ENCODE data around the gene KCNMB2. TPM values are rescaled to one million over a fixed set of nuclear protein-coding genes. Genes with fewer than 3 reads are reported as not detected.

KCNMB2 gene
- total RNA-seq, 2 experiments from 2014 or later = not detected

DNA sequence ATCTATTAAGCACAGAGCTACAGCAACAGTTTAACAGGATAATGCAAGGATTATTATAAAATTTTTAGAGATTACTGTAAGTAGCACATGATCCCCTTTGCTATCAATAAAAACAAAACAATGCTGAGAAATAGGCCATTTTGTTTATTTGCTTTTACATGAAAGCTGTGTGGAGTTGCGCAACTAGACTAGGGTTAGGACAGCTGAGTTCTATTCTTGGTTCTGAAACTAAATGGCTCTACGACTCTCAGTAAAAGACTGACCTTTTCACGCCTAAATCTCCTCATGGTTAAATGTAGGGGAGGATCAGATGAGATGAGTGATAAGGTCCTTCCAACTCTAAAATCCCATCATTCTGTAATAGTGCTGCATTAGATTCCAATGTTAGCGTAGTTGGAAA lies 25.0 kb downstream of the KCNMB2 start:
- H3K27ac Mint-ChIP-seq = no peak overlapping the region
- H3K36me3 Mint-ChIP-seq (ENCODE audit: low read depth) = no peaks in the 10 kb centered on the region
- H3K9me3 Mint-ChIP-seq = no peaks in the 10 kb centered on the region
- peaks cover 8% of the 10 kb centered on the region for H3K27me3 Mint-ChIP-seq (ENCODE audit: low read depth)
- no peak for DNase-seq
- CTCF ChIA-PET = no interaction called here
- no peaks in the 10 kb centered on the region for H3K4me1 Mint-ChIP-seq (ENCODE audit: low read depth)
- H3K4me3 Mint-ChIP-seq = no peak overlapping the region
- intact Hi-C loops (cut with micrococcal nuclease) = no loop called here

DNA sequence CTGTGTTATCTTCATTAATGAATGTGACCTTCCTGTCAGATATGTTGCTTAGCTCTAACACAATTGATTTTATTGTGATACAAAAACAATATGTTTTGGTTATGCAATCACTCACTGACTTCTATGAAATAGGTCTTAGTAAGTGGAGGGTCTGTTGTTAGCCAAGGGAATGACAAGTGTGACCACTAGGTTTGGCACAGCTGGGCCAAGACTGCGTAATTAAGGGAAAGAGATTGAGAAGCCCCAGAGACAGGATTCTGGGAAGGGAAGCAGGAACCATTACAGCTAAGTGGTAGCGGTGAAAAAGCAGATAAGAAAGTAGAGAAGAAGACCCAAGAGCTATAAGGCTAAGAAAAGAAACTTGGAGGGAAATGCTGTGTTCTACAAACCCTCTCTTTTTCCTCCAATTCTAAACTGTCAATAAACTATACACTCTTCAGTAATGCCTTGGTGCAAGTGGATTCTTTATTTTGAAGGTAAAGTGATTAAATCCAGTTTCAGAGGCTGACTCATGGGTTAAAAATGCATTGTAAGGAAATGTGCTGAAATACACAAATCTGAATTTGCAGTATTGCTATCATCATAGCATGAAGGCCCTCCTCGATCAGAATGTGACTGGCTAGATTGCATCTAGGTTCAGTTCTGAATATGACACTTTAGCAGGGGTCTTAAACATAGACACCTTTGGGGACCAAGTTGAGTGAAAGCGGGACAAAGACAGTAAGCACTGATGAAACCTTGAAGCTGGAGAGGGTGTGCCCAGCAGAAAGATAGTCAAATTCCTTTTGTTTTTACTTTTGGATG lies 26.1 kb downstream of the KCNMB2 start:
- no peak for DNase-seq
- Mint-ChIP-seq H3K27ac (no peak overlapping the region), H3K36me3 (ENCODE audit: low read depth) (no peaks in the 10 kb centered on the region), H3K4me1 (ENCODE audit: low read depth) (no peaks in the 10 kb centered on the region), H3K4me3 (no peak overlapping the region), H3K9me3 (no peaks in the 10 kb centered on the region), H3K27me3 (ENCODE audit: low read depth) (peaks cover 8% of the 10 kb centered on the region)
- intact Hi-C loops (cut with micrococcal nuclease) = no loop called here
- CTCF ChIA-PET = no interaction called here

DNA sequence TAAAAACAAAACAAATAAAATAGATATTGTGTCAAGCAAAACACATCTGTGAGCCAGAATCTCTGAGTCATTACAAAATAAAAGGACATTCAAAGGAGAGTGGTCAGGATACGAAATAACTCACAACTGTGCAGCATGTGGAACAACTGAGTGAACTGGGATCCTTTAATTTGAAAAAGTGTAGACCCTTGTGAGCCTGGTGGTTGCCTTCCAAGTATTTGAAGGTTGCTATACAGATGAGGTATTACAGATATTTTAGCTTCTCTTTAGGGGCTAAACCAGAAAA lies 26.7 kb downstream of the KCNMB2 start:
- H3K36me3 Mint-ChIP-seq (ENCODE audit: low read depth) = no peaks in the 10 kb centered on the region
- no peak overlapping the region for H3K4me3 Mint-ChIP-seq
- peaks cover 8% of the 10 kb centered on the region for H3K27me3 Mint-ChIP-seq (ENCODE audit: low read depth)
- no peak for DNase-seq
- no peak overlapping the region for H3K27ac Mint-ChIP-seq
- no peaks in the 10 kb centered on the region for H3K4me1 Mint-ChIP-seq (ENCODE audit: low read depth)
- intact Hi-C loops (cut with micrococcal nuclease) = no loop called here
- no peaks in the 10 kb centered on the region for H3K9me3 Mint-ChIP-seq
- CTCF ChIA-PET = no interaction called here

DNA sequence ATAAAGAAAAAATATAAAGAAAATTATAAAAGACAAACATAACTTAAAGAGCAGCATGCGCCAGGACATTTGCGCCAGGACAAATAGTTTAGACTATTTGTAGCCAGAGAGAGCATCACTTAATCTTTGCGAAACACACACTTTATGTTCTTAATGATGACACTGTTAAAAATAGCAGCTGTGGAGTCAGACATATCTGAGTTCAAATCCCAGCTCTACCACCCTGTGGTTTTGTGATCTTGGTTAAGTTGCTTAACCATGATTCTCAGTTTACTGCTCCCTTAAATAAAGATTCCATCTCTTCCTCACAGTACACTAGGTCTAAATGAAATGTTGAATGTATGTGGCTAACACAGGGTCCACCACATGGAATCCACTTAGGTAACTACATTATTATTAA lies 31.4 kb downstream of the KCNMB2 start:
- intact Hi-C loops (cut with micrococcal nuclease) = no loop called here
- no peak for DNase-seq
- H3K9me3 Mint-ChIP-seq = no peaks in the 10 kb centered on the region
- CTCF ChIA-PET = no interaction called here
- H3K36me3 Mint-ChIP-seq (ENCODE audit: low read depth) = no peaks in the 10 kb centered on the region
- no peak overlapping the region for H3K4me3 Mint-ChIP-seq
- H3K27ac Mint-ChIP-seq = no peak overlapping the region
- peaks cover 2% of the 10 kb centered on the region for H3K27me3 Mint-ChIP-seq (ENCODE audit: low read depth)
- no peaks in the 10 kb centered on the region for H3K4me1 Mint-ChIP-seq (ENCODE audit: low read depth)

DNA sequence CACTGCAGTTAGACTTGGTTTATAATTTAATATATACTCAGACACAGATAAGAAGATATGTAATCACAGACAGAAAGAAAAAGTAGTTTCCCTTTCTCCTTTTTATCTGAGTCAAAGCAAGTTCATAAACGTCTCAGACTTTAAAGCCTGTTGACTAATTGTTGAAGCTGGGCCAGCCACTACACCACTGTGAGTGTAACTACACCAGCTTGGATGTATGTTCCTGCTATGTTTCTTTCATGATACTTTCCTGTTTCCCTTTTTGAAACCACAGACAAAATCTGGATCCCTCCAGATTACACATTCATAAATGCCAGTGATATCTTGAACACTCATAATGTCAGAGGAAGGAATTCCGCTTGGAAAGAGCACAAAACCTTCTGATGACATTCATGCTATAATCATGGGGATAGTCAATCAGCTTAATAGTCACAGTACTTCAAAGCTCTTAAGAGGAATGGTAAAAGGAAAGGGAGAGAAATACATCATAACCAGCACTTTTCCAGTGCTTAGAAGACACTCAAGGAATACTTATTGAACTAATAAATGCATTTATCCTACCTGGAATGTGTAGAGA lies 32.0 kb downstream of the KCNMB2 start:
- intact Hi-C loops (cut with micrococcal nuclease) = no loop called here
- Mint-ChIP-seq H3K36me3 (ENCODE audit: low read depth) (no peaks in the 10 kb centered on the region), H3K27ac (no peak overlapping the region), H3K9me3 (no peaks in the 10 kb centered on the region), H3K27me3 (ENCODE audit: low read depth) (peaks cover 2% of the 10 kb centered on the region), H3K4me3 (no peak overlapping the region), H3K4me1 (ENCODE audit: low read depth) (no peaks in the 10 kb centered on the region)
- CTCF ChIA-PET = no interaction called here
- no peak for DNase-seq

- intact Hi-C loops (cut with micrococcal nuclease) = no loop called here
- H3K4me1 Mint-ChIP-seq (ENCODE audit: low read depth) = no peaks in the 10 kb centered on the region
- H3K36me3 Mint-ChIP-seq (ENCODE audit: low read depth) = no peaks in the 10 kb centered on the region
- H3K9me3 Mint-ChIP-seq = no peaks in the 10 kb centered on the region
- H3K27ac Mint-ChIP-seq = no peak overlapping the region
- no peak for DNase-seq
- no peak overlapping the region for H3K4me3 Mint-ChIP-seq
- CTCF ChIA-PET = no interaction called here
- H3K27me3 Mint-ChIP-seq (ENCODE audit: low read depth) = peaks cover 2% of the 10 kb centered on the region
Measured at GRCh38 chr3:178568911-178569310, 32.7 kb downstream of the KCNMB2 start.

GRCh38 chr3:178569826-178570225 lies 33.6 kb downstream of the KCNMB2 start:
- DNase-seq = no peak
- CTCF ChIA-PET = no interaction called here
- no peaks in the 10 kb centered on the region for H3K36me3 Mint-ChIP-seq (ENCODE audit: low read depth)
- H3K27me3 Mint-ChIP-seq (ENCODE audit: low read depth) = peaks cover 4% of the 10 kb centered on the region
- H3K27ac Mint-ChIP-seq = no peak overlapping the region
- intact Hi-C loops (cut with micrococcal nuclease) = no loop called here
- no peaks in the 10 kb centered on the region for H3K9me3 Mint-ChIP-seq
- H3K4me1 Mint-ChIP-seq (ENCODE audit: low read depth) = no peaks in the 10 kb centered on the region
- H3K4me3 Mint-ChIP-seq = no peak overlapping the region

GRCh38 chr3:178583963-178584575 lies 47.8 kb downstream of the KCNMB2 start:
- no peak for DNase-seq
- Mint-ChIP-seq H3K4me3 (no peak overlapping the region), H3K9me3 (peaks cover 13% of the 10 kb centered on the region), H3K27me3 (ENCODE audit: low read depth) (no peaks in the 10 kb centered on the region), H3K27ac (no peak overlapping the region), H3K4me1 (ENCODE audit: low read depth) (no peaks in the 10 kb centered on the region), H3K36me3 (ENCODE audit: low read depth) (no peaks in the 10 kb centered on the region)
- CTCF ChIA-PET = no interaction called here
- intact Hi-C loops (cut with micrococcal nuclease) = no loop called here

DNA sequence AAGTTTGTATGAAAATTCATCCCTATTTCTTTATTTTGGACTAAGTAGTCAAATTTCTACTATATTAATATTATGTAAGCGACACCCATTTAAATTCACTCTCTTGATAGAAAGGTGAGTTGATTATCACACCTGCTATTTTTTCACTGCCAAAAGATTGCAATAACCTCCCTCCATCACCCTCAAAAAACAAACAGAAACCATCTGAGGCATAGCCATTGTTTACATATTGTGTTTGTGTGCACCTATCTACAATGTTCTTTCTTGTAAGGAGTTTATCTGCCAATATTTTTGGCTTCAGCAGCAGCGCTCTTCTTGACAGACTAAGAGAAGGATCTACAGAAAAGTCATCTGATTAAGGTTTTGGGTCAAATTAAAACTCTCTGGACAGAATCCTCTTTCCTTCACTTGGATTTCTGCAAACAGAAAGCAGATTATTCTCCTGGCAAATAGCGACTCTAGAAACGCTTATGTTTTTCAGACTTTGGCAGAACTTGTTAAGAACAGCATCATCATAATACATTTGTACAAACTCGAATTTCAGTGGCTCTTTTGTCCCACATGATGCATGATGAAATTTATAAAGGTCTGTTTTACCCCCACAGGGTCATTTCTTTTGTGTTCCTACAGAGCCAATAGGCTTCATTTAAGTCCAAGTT lies 48.6 kb downstream of the KCNMB2 start:
- Mint-ChIP-seq H3K4me3 (no peak overlapping the region), H3K36me3 (ENCODE audit: low read depth) (no peaks in the 10 kb centered on the region), H3K9me3 (peaks cover 7% of the 10 kb centered on the region), H3K27ac (no peak overlapping the region), H3K4me1 (ENCODE audit: low read depth) (no peaks in the 10 kb centered on the region), H3K27me3 (ENCODE audit: low read depth) (no peaks in the 10 kb centered on the region)
- CTCF ChIA-PET = no interaction called here
- intact Hi-C loops (cut with micrococcal nuclease) = no loop called here
- DNase-seq = no peak

GRCh38 chr3:178585454-178585853 lies 49.2 kb downstream of the KCNMB2 start:
- H3K36me3 Mint-ChIP-seq (ENCODE audit: low read depth) = no peaks in the 10 kb centered on the region
- no peak for DNase-seq
- CTCF ChIA-PET = no interaction called here
- no peaks in the 10 kb centered on the region for H3K4me1 Mint-ChIP-seq (ENCODE audit: low read depth)
- no peak overlapping the region for H3K4me3 Mint-ChIP-seq
- H3K27ac Mint-ChIP-seq = no peak overlapping the region
- no peaks in the 10 kb centered on the region for H3K27me3 Mint-ChIP-seq (ENCODE audit: low read depth)
- intact Hi-C loops (cut with micrococcal nuclease) = no loop called here
- peaks cover 5% of the 10 kb centered on the region for H3K9me3 Mint-ChIP-seq

DNA sequence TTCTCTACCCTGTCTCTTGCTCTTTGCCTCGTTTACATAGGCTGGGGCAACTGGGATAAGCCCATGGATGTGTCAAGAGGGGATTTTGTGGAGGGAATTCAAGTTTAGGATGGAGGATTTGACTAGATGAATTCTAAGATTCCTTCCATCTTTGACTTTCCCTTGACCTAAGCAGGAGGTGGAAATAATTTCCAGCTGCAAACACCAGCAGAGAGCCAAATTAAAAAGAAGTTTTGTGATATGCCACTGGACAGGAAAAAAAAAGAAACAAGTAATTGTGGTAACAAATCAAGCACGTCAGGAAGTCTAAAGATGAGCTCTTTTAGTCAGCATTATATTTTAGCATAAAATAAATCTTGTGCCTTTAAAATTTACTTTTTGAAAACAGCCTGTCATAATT lies 49.8 kb downstream of the KCNMB2 start:
- H3K9me3 Mint-ChIP-seq = no peaks in the 10 kb centered on the region
- no peak for DNase-seq
- no peak overlapping the region for H3K4me3 Mint-ChIP-seq
- CTCF ChIA-PET = no interaction called here
- no peaks in the 10 kb centered on the region for H3K36me3 Mint-ChIP-seq (ENCODE audit: low read depth)
- H3K4me1 Mint-ChIP-seq (ENCODE audit: low read depth) = no peaks in the 10 kb centered on the region
- intact Hi-C loops (cut with micrococcal nuclease) = no loop called here
- H3K27ac Mint-ChIP-seq = no peak overlapping the region
- H3K27me3 Mint-ChIP-seq (ENCODE audit: low read depth) = no peaks in the 10 kb centered on the region

- Mint-ChIP-seq H3K9me3 (no peaks in the 10 kb centered on the region), H3K4me1 (ENCODE audit: low read depth) (no peaks in the 10 kb centered on the region), H3K4me3 (no peak overlapping the region), H3K36me3 (ENCODE audit: low read depth) (no peaks in the 10 kb centered on the region), H3K27me3 (ENCODE audit: low read depth) (peaks cover 4% of the 10 kb centered on the region), H3K27ac (no peak overlapping the region)
- CTCF ChIA-PET = no interaction called here
- no peak for DNase-seq
- intact Hi-C loops (cut with micrococcal nuclease) = no loop called here
Measured at GRCh38 chr3:178588628-178589027, 52.4 kb downstream of the KCNMB2 start.

DNA sequence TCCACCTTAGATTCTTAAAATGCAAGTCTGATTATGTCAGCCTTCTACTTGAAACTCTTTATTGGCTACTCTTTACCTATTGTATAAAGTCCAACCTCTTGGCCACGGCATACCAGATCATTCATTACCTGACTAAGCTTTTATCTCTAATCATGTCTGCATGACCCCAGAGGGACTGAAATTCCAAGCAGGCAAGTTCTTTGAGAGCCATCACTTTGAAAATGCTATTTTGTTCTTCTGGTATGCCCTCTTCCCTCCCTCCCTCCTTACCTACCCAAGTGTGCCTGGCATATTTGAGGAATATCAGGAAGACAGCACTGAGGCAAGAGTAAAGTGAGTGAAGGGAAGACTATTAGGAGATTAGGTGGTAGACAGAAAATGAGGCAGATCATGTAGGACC lies 57.5 kb downstream of the KCNMB2 start:
- no peak overlapping the region for H3K4me3 Mint-ChIP-seq
- H3K27me3 Mint-ChIP-seq (ENCODE audit: low read depth) = peaks cover 11% of the 10 kb centered on the region
- no peak overlapping the region for H3K27ac Mint-ChIP-seq
- no peaks in the 10 kb centered on the region for H3K4me1 Mint-ChIP-seq (ENCODE audit: low read depth)
- DNase-seq = no peak
- intact Hi-C loops (cut with micrococcal nuclease) = no loop called here
- H3K36me3 Mint-ChIP-seq (ENCODE audit: low read depth) = no peaks in the 10 kb centered on the region
- CTCF ChIA-PET = no interaction called here
- H3K9me3 Mint-ChIP-seq = no peaks in the 10 kb centered on the region

Data from activated naive CD4-positive, alpha-beta T cell treated with anti-CD3 and anti-CD28 coated beads for 36 hours (primary cell).